ENCODE data around the gene IL17RA. TPM values are rescaled to one million over a fixed set of nuclear protein-coding genes. Genes with fewer than 3 reads are reported as not detected.

Gene IL17RA
- total and polyA plus RNA-seq, 9 donors: 2.8 to 7.5 (median 4.9) TPM

- WGBS (ENCODE audit: insufficient coverage): 65% methylated on average over 11 of the region's 13 CpGs
- Histone ChIP-seq H3K27ac (ENCODE audit: low read length) (no peak overlapping the region), H3K9me3 (replicated peaks; ENCODE audit: control insufficient read depth, low read depth, low read length) (no peaks in the 10 kb centered on the region), H3K27me3 (ENCODE audit: control insufficient read depth, insufficient read depth, low read length) (peaks cover 3% of the 10 kb centered on the region), H3K4me3 (ENCODE audit: low read length) (no peak overlapping the region), H3K4me1 (ENCODE audit: control insufficient read depth, insufficient read depth, low read length) (peaks cover 22% of the 10 kb centered on the region), H3K36me3 (ENCODE audit: control insufficient read depth, insufficient read depth, low read length) (peaks cover 4% of the 10 kb centered on the region)
- no peak for DNase-seq
Observed at GRCh38 chr22:17114173-17114897, 29.5 kb downstream of the IL17RA start.

GRCh38 chr22:17114898-17115235 is 30.1 kb downstream of the IL17RA start:
- peaks cover 6% of the 10 kb centered on the region for H3K27me3 ChIP-seq (ENCODE audit: control insufficient read depth, insufficient read depth, low read length)
- WGBS (ENCODE audit: insufficient coverage): 75% methylated on average over 5 of the region's 9 CpGs
- DNase-seq: no peak
- H3K4me1 ChIP-seq (ENCODE audit: control insufficient read depth, insufficient read depth, low read length): peaks cover 24% of the 10 kb centered on the region
- H3K27ac ChIP-seq (ENCODE audit: low read length): no peak overlapping the region
- no peaks in the 10 kb centered on the region for H3K36me3 ChIP-seq (ENCODE audit: control insufficient read depth, insufficient read depth, low read length)
- H3K9me3 ChIP-seq (replicated peaks; ENCODE audit: control insufficient read depth, low read depth, low read length): no peaks in the 10 kb centered on the region
- H3K4me3 ChIP-seq (ENCODE audit: low read length): no peak overlapping the region

- Histone ChIP-seq H3K4me3 (ENCODE audit: low read length) (no peak overlapping the region), H3K27me3 (ENCODE audit: control insufficient read depth, insufficient read depth, low read length) (peaks cover 6% of the 10 kb centered on the region), H3K36me3 (ENCODE audit: control insufficient read depth, insufficient read depth, low read length) (no peaks in the 10 kb centered on the region), H3K9me3 (replicated peaks; ENCODE audit: control insufficient read depth, low read depth, low read length) (no peaks in the 10 kb centered on the region), H3K4me1 (ENCODE audit: control insufficient read depth, insufficient read depth, low read length) (peaks cover 24% of the 10 kb centered on the region), H3K27ac (ENCODE audit: low read length) (no peak overlapping the region)
- 31% methylated on average over 2 of the region's 4 CpGs for WGBS (ENCODE audit: insufficient coverage)
- DNase-seq: no peak
Observed at GRCh38 chr22:17115236-17115635, 30.4 kb downstream of the IL17RA start.

- peaks cover 24% of the 10 kb centered on the region for H3K4me1 ChIP-seq (ENCODE audit: control insufficient read depth, insufficient read depth, low read length)
- H3K4me3 ChIP-seq (ENCODE audit: low read length): no peak overlapping the region
- WGBS (ENCODE audit: insufficient coverage): no CpG with 5 or more reads among the region's 5 CpGs
- peaks cover 6% of the 10 kb centered on the region for H3K27me3 ChIP-seq (ENCODE audit: control insufficient read depth, insufficient read depth, low read length)
- DNase-seq: no peak
- H3K27ac ChIP-seq (ENCODE audit: low read length): no peak overlapping the region
- H3K36me3 ChIP-seq (ENCODE audit: control insufficient read depth, insufficient read depth, low read length): no peaks in the 10 kb centered on the region
- no peaks in the 10 kb centered on the region for H3K9me3 ChIP-seq (replicated peaks; ENCODE audit: control insufficient read depth, low read depth, low read length)
Observed at GRCh38 chr22:17115945-17116565, 31.3 kb downstream of the IL17RA start.

GRCh38 chr22:17116572-17117330 is 32.0 kb downstream of the IL17RA start:
- WGBS (ENCODE audit: insufficient coverage): 44% methylated on average over 6 of the region's 6 CpGs
- peaks cover 10% of the 10 kb centered on the region for H3K27me3 ChIP-seq (ENCODE audit: control insufficient read depth, insufficient read depth, low read length)
- H3K27ac ChIP-seq (ENCODE audit: low read length): no peak overlapping the region
- peaks cover 29% of the 10 kb centered on the region for H3K4me1 ChIP-seq (ENCODE audit: control insufficient read depth, insufficient read depth, low read length)
- H3K36me3 ChIP-seq (ENCODE audit: control insufficient read depth, insufficient read depth, low read length): no peaks in the 10 kb centered on the region
- no peak overlapping the region for H3K4me3 ChIP-seq (ENCODE audit: low read length)
- no peak for DNase-seq
- no peaks in the 10 kb centered on the region for H3K9me3 ChIP-seq (replicated peaks; ENCODE audit: control insufficient read depth, low read depth, low read length)

GRCh38 chr22:17117400-17117799 is 32.6 kb downstream of the IL17RA start:
- no peaks in the 10 kb centered on the region for H3K9me3 ChIP-seq (replicated peaks; ENCODE audit: control insufficient read depth, low read depth, low read length)
- H3K4me3 ChIP-seq (ENCODE audit: low read length): no peak overlapping the region
- no peaks in the 10 kb centered on the region for H3K36me3 ChIP-seq (ENCODE audit: control insufficient read depth, insufficient read depth, low read length)
- 45% methylated on average over 1 of the region's 3 CpGs for WGBS (ENCODE audit: insufficient coverage)
- no peak for DNase-seq
- H3K27me3 ChIP-seq (ENCODE audit: control insufficient read depth, insufficient read depth, low read length): peaks cover 16% of the 10 kb centered on the region
- no peak overlapping the region for H3K27ac ChIP-seq (ENCODE audit: low read length)
- H3K4me1 ChIP-seq (ENCODE audit: control insufficient read depth, insufficient read depth, low read length): peaks cover 35% of the 10 kb centered on the region

GRCh38 chr22:17117890-17118289 is 33.1 kb downstream of the IL17RA start:
- no CpG with 5 or more reads among the region's 4 CpGs for WGBS (ENCODE audit: insufficient coverage)
- Histone ChIP-seq H3K4me3 (ENCODE audit: low read length) (no peak overlapping the region), H3K4me1 (ENCODE audit: control insufficient read depth, insufficient read depth, low read length) (peaks cover 35% of the 10 kb centered on the region), H3K27ac (ENCODE audit: low read length) (no peak overlapping the region), H3K9me3 (replicated peaks; ENCODE audit: control insufficient read depth, low read depth, low read length) (no peaks in the 10 kb centered on the region), H3K36me3 (ENCODE audit: control insufficient read depth, insufficient read depth, low read length) (no peaks in the 10 kb centered on the region), H3K27me3 (ENCODE audit: control insufficient read depth, insufficient read depth, low read length) (peaks cover 18% of the 10 kb centered on the region)
- DNase-seq: peak; percentile 46

GRCh38 chr22:17118342-17118741 is 33.5 kb downstream of the IL17RA start:
- WGBS (ENCODE audit: insufficient coverage): 73% methylated on average over 4 of the region's 4 CpGs
- Histone ChIP-seq H3K9me3 (replicated peaks; ENCODE audit: control insufficient read depth, low read depth, low read length) (no peaks in the 10 kb centered on the region), H3K27ac (ENCODE audit: low read length) (no peak overlapping the region), H3K36me3 (ENCODE audit: control insufficient read depth, insufficient read depth, low read length) (no peaks in the 10 kb centered on the region), H3K4me1 (ENCODE audit: control insufficient read depth, insufficient read depth, low read length) (peaks cover 35% of the 10 kb centered on the region), H3K4me3 (ENCODE audit: low read length) (no peak overlapping the region), H3K27me3 (ENCODE audit: control insufficient read depth, insufficient read depth, low read length) (peaks cover 19% of the 10 kb centered on the region)
- DNase-seq: no peak

GRCh38 chr22:17119481-17120202 is 34.8 kb downstream of the IL17RA start:
- DNase-seq: no peak
- no peak overlapping the region for H3K4me3 ChIP-seq (ENCODE audit: low read length)
- no peak overlapping the region for H3K27ac ChIP-seq (ENCODE audit: low read length)
- H3K4me1 ChIP-seq (ENCODE audit: control insufficient read depth, insufficient read depth, low read length): peaks cover 35% of the 10 kb centered on the region
- H3K9me3 ChIP-seq (replicated peaks; ENCODE audit: control insufficient read depth, low read depth, low read length): no peaks in the 10 kb centered on the region
- H3K36me3 ChIP-seq (ENCODE audit: control insufficient read depth, insufficient read depth, low read length): no peaks in the 10 kb centered on the region
- peaks cover 21% of the 10 kb centered on the region for H3K27me3 ChIP-seq (ENCODE audit: control insufficient read depth, insufficient read depth, low read length)
- 18% methylated on average over 58 of the region's 63 CpGs for WGBS (ENCODE audit: insufficient coverage)

GRCh38 chr22:17120281-17120680 is 35.5 kb downstream of the IL17RA start:
- peak; percentile 75 for DNase-seq
- Histone ChIP-seq H3K4me1 (ENCODE audit: control insufficient read depth, insufficient read depth, low read length) (peaks cover 35% of the 10 kb centered on the region), H3K9me3 (replicated peaks; ENCODE audit: control insufficient read depth, low read depth, low read length) (no peaks in the 10 kb centered on the region), H3K36me3 (ENCODE audit: control insufficient read depth, insufficient read depth, low read length) (no peaks in the 10 kb centered on the region), H3K27me3 (ENCODE audit: control insufficient read depth, insufficient read depth, low read length) (peaks cover 21% of the 10 kb centered on the region), H3K4me3 (ENCODE audit: low read length) (peak overlapping the region; percentile 51), H3K27ac (ENCODE audit: low read length) (no peak overlapping the region)
- under 1% methylated on average over 40 of the region's 45 CpGs for WGBS (ENCODE audit: insufficient coverage)

Data from muscle of leg (tissue), 11 donors.